Calu3 (cell line): ENCODE measurements around the gene ZPR1. TPM values are rescaled to one million over a fixed set of nuclear protein-coding genes. Genes with fewer than 3 reads are reported as not detected.
A peak's percentile ranks its signal among the peaks of the same experiment; 100 is the strongest.

ENCODE experiments used
- BruUV-seq: library from RNA; stranded (reverse); fragments of 400-500 nt; replicated peaks from 2 replicates; lab custom pipeline; 2021; lab: Mats Ljungman, UMichigan
- CTCF ChIA-PET: fragments of 300-600 bp; sonication (Branson Sonifier 250); formaldehyde crosslinking; loops from one replicate; lab custom pipeline; 2022; ENCODE audit warnings: antibody characterized with exemption; lab: Charles Lee
- DNase-seq: peaks from one replicate; pipeline ENCODE4 v3.0.0; 2022
- H3K27ac Mint-ChIP-seq: one replicate; pipeline ENCODE4 v1.8.0; 2022; ENCODE audit warnings: mixed read lengths; ENCODE audit not compliant: unreplicated experiment
- H3K27me3 Mint-ChIP-seq: one replicate; pipeline ENCODE4 v1.8.0; 2022; ENCODE audit warnings: mixed read lengths; ENCODE audit not compliant: unreplicated experiment
- H3K36me3 Mint-ChIP-seq: one replicate; pipeline ENCODE4 v1.8.0; 2022; ENCODE audit warnings: mild to moderate bottlenecking, moderate library complexity, mixed read lengths; ENCODE audit not compliant: insufficient read depth, unreplicated experiment
- H3K4me1 Mint-ChIP-seq: one replicate; pipeline ENCODE4 v1.8.0; 2022; ENCODE audit warnings: mild to moderate bottlenecking, low read depth, mixed read lengths; ENCODE audit not compliant: unreplicated experiment
- H3K4me3 Mint-ChIP-seq: one replicate; pipeline ENCODE4 v1.8.0; 2022; ENCODE audit warnings: mild to moderate bottlenecking, low read depth, moderate library complexity, mixed read lengths; ENCODE audit not compliant: unreplicated experiment
- H3K9me3 Mint-ChIP-seq: one replicate; pipeline ENCODE4 v1.8.0; 2022; ENCODE audit warnings: low read depth, mixed read lengths; ENCODE audit not compliant: unreplicated experiment
- intact Hi-C: fragments of 100-400 bp; cut with micrococcal nuclease; formaldehyde crosslinking; loops from one replicate; pipeline ENCODE4 v1.10.0; 2022; ENCODE audit not compliant: unreplicated experiment
- total RNA-seq: library from RNA; stranded (reverse); gene quantifications from 2 replicates; pipeline ENCODE4 v1.2.3, GENCODE V29; 2022
- TF ChIP-seq, protein P1 (sequence below): fragments of 200-600 bp; IDR thresholded peaks from one replicate; pipeline ENCODE4 v1.8.0; 2022; ENCODE audit warnings: antibody characterized with exemption; ENCODE audit not compliant: unreplicated experiment

ZPR1 gene
- total RNA-seq, 1 experiment from 2014 or later = 34.5 TPM

DNA sequence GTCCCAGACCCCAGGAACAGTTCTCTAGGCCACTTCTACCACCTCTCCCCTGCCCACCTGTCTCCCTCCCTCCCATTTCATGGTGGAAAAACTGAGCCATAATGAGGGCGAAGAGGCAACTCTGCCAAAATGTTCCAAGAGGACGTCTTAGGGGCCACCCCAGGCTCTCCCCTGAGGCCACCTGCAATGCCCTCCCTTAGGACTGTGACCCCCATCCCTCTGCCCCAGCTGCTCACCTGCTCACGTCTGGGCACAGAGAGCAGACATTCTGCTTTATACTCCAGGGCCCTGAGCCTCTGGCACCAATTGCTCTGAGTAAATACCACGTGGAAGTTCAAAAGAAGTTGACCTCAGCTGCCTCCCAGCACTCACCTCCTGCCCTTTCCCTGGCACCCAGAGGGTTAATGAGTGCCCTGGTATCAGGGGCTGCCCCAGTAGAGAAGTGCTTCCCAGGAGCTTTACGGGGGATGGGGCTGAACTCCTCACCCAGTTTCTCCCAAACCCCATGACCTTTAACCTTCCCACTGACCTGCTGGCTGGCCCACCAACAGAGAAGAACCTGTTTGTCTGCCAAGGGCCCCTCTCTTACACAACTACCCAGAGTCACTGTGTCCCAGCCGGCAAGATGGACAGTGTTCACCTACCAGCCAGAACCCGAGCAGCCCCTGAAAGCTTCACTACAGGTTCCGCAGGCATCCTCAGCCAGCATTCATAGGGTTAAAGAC, 4.5 kb upstream of the ZPR1 start:
- CTCF ChIA-PET = interaction anchor here (1.5 kb wide), 1 partner anchor 434 kb away, joined by 4 read pairs; no protein-coding TSS in a partner anchor
- Mint-ChIP-seq H3K4me3 (no peak overlapping the region), H3K36me3 (peaks cover 14% of the 10 kb centered on the region), H3K9me3 (no peaks in the 10 kb centered on the region), H3K27ac (no peak overlapping the region), H3K27me3 (no peaks in the 10 kb centered on the region), H3K4me1 (peaks cover 11% of the 10 kb centered on the region)
- BruUV-seq = no TSS peak
- DNase-seq = no peak
- TF ChIP-seq, protein P1, sequence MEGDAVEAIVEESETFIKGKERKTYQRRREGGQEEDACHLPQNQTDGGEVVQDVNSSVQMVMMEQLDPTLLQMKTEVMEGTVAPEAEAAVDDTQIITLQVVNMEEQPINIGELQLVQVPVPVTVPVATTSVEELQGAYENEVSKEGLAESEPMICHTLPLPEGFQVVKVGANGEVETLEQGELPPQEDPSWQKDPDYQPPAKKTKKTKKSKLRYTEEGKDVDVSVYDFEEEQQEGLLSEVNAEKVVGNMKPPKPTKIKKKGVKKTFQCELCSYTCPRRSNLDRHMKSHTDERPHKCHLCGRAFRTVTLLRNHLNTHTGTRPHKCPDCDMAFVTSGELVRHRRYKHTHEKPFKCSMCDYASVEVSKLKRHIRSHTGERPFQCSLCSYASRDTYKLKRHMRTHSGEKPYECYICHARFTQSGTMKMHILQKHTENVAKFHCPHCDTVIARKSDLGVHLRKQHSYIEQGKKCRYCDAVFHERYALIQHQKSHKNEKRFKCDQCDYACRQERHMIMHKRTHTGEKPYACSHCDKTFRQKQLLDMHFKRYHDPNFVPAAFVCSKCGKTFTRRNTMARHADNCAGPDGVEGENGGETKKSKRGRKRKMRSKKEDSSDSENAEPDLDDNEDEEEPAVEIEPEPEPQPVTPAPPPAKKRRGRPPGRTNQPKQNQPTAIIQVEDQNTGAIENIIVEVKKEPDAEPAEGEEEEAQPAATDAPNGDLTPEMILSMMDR = no peak
- intact Hi-C loops = loop anchor here (5.0 kb wide), 2 partner anchors 45 to 315 kb away; partner anchors contain the start of gene APOA1

DNA sequence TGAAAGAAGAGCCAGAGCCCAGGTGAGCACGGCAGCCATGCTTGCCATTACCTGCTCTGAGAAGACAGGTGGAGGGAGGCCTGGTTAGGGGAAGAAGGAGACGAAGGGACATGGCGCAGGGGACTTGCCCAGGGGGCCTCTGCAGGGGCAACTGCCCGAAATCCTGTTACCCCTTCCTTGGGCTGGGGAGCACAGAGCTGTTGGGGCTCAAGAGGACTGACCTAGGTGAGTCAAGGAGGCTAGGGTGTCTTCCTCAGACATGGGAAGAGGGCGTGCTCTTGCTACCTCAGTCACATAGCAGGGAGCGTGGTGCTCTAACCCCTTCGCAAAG, 4.0 kb upstream of the ZPR1 start, which contains the start of gene APOA5:
TSS of gene APOA5 (minus strand) at position 67 of the 331 bp plus-strand sequence. CDS start at position 48, 19 bp downstream.
- no peaks in the 10 kb centered on the region for H3K27me3 Mint-ChIP-seq
- no TSS peak for BruUV-seq
- no peak within 1 kb of the TSS for H3K4me3 Mint-ChIP-seq
- CTCF ChIA-PET = interaction anchor here (0.5 to 1.9 kb wide), 5 partner anchors 44 to 435 kb away, joined by 3 to 39 read pairs (median 4); no protein-coding TSS in a partner anchor
- no peak for DNase-seq
- H3K36me3 Mint-ChIP-seq = peaks cover 19% of the 10 kb centered on the region
- H3K27ac Mint-ChIP-seq = no peak within 1 kb of the TSS
- no peaks in the 10 kb centered on the region for H3K9me3 Mint-ChIP-seq
- TF ChIP-seq, protein P1 = no peak
- intact Hi-C loops = loop anchor here (5.0 kb wide), 2 partner anchors 46 to 316 kb away; partner anchors contain the start of gene APOA1
- H3K4me1 Mint-ChIP-seq = peaks cover 16% of the 10 kb centered on the region

DNA sequence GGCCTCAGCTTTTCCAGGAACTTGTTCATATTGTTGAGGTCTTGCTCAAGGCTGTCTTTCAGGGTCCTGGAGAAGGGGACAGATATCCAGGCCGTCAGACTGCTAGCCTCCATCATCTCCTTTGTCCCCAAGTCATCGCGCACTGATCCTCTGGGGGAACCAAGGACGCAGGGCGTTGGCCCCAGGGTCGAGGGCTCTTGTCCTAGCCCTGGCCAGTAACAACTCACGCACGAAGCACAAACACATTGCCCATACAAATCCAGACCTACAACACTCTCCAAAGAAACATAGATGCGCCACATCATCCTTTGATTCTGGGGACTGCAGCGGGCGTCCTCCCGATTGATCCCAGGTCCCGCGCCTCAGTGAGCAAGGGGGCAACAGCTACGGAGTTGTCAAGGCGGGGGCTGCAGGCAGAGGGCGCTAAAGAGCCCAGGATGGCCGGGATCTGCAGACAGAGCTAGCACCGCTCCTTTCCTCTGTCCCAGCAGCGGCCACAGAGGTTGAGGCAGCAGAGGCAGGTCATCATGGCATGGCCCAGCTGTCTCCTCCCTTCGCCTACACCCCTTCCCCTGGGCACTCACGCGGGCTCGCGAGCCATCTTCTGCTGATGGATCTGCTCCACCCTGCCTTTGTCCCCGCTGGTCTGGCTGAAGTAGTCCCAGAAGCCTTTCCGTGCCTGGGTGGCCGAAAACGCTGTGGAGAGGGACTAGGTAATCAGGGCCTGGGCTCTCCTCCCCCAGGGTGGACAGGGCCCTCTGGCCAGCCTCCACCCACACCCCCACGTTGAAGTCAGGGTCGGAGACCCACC, 3.4 kb upstream of the ZPR1 start:
- peak; percentile 77 for DNase-seq
- Mint-ChIP-seq H3K27ac (no peak overlapping the region), H3K36me3 (peaks cover 21% of the 10 kb centered on the region), H3K27me3 (no peaks in the 10 kb centered on the region), H3K4me1 (peaks cover 17% of the 10 kb centered on the region), H3K4me3 (no peak overlapping the region), H3K9me3 (no peaks in the 10 kb centered on the region)
- intact Hi-C loops = loop anchor here (5.0 kb wide), 2 partner anchors 46 to 316 kb away; partner anchors contain the start of gene APOA1
- TF ChIP-seq, protein P1 = peak; percentile 57
- no TSS peak for BruUV-seq
- CTCF ChIA-PET = interaction anchor here (0.5 to 1.9 kb wide), 5 partner anchors 45 to 435 kb away, joined by 3 to 39 read pairs (median 4); no protein-coding TSS in a partner anchor

DNA sequence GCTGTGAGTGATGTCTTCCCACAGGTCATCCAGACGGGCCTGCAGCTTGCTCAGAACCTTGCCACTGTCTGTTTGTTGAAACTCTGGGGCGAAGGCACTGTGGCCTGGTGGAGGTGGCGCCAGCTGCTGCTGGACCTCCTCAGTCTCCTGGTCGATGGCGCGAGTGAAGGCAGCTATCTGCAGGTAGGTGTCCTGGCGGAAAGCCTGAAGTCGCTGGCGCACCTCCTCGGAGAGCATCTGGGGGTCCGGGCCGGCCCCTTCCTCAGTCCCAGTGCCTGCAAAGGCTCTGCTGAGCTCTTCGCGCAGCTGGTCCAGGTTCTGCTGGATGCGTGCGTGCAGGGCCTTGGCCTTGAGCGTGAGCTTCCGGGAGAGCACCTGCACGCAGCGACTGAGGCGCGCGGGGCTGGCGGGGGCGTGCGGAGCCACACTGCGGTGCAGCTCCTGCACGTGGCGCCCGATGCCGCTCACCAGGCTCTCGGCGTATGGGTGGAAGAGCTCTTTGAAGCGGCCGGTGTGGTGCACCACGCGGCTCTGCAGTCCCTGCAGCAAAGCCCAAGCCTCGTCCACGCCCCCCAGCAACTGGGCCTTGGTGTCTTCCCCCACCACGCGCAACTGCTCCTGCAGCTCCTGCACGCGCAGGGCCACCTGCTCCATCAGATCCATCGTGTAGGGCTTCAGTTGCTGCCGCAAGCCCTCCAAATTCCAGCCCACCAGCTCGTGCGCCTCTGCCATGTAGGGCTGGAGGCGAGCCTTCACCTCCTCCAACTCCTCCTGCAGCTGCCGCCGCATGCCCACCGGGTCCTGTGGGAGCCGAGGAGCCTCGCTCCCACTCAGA, 2.6 kb upstream of the ZPR1 start:
- intact Hi-C loops = loop anchor here (5.0 kb wide), 2 partner anchors 47 to 317 kb away; partner anchors contain the start of gene APOA1
- Mint-ChIP-seq H3K9me3 (no peaks in the 10 kb centered on the region), H3K27ac (no peak overlapping the region), H3K27me3 (no peaks in the 10 kb centered on the region), H3K4me3 (no peak overlapping the region), H3K36me3 (peaks cover 22% of the 10 kb centered on the region), H3K4me1 (peaks cover 17% of the 10 kb centered on the region)
- TF ChIP-seq, protein P1 = no peak
- CTCF ChIA-PET = interaction anchor here (1.0 to 1.9 kb wide), 4 partner anchors 46 to 436 kb away, joined by 3 to 39 read pairs (median 10); no protein-coding TSS in a partner anchor
- DNase-seq = no peak
- no TSS peak for BruUV-seq
